Astrocyte (in vitro differentiated cells and primary cell): ENCODE data around the gene LDAH. TPM values are rescaled to one million over a fixed set of nuclear protein-coding genes. Genes with fewer than 3 reads are reported as not detected.

ENCODE experiments used
- DNase-seq: peaks from one replicate; pipeline ENCODE4 v3.0.0-alpha.2; 2010; ENCODE audit warnings: low read depth
- FAIRE-seq: peaks from 2 replicates; lab custom pipeline; 2011; peaks lifted over from hg19 to GRCh38; lab: Jason Lieb, UNC
- H2AFZ ChIP-seq: 2 replicates; pipeline ENCODE4 v1.6.0; 2012; ENCODE audit warnings: low read depth, low read length, inconsistent platforms
- H3K27ac ChIP-seq: 2 replicates; pipeline ENCODE4 v1.5.1; 2011; ENCODE audit warnings: low read depth, low read length, inconsistent platforms
- H3K27me3 ChIP-seq: 2 replicates; pipeline ENCODE4 v1.6.0; 2011; ENCODE audit warnings: low read length, inconsistent platforms; ENCODE audit not compliant: insufficient read depth
- H3K36me3 ChIP-seq: 2 replicates; pipeline ENCODE4 v1.5.1; 2011; ENCODE audit warnings: low read length, inconsistent platforms; ENCODE audit not compliant: insufficient read depth
- H3K4me1 ChIP-seq: 2 replicates; pipeline ENCODE4 v1.5.1; 2011; ENCODE audit warnings: low read length, inconsistent platforms; ENCODE audit not compliant: insufficient read depth
- H3K4me2 ChIP-seq: 2 replicates; pipeline ENCODE4 v1.6.0; 2012; ENCODE audit warnings: low read length, inconsistent platforms
- H3K4me3 ChIP-seq: 2 replicates; pipeline ENCODE4 v1.5.1; 2011; ENCODE audit warnings: low read depth, mild to moderate bottlenecking, low read length, inconsistent platforms; ENCODE audit not compliant: insufficient read depth
- H3K79me2 ChIP-seq: 2 replicates; pipeline ENCODE4 v1.6.0; 2012; ENCODE audit warnings: mild to moderate bottlenecking, low read length, inconsistent platforms; ENCODE audit not compliant: insufficient read depth
- H3K9ac ChIP-seq: 2 replicates; pipeline ENCODE4 v1.6.0; 2012; ENCODE audit warnings: mild to moderate bottlenecking, low read length, inconsistent platforms
- H3K9me3 ChIP-seq: 2 replicates; pipeline ENCODE4 v1.5.1; 2012; ENCODE audit warnings: low read depth, mild to moderate bottlenecking, low read length, inconsistent platforms; ENCODE audit not compliant: insufficient read depth
- H4K20me1 ChIP-seq: 2 replicates; pipeline ENCODE4 v1.6.0; 2012; ENCODE audit warnings: low read length, inconsistent platforms; ENCODE audit not compliant: insufficient read depth
- H3K27ac Mint-ChIP-seq: one replicate; pipeline ENCODE4 v1.8.0; 2021; ENCODE audit warnings: mild to moderate bottlenecking, mixed read lengths; ENCODE audit not compliant: unreplicated experiment
- H3K27me3 Mint-ChIP-seq: one replicate; pipeline ENCODE4 v1.8.0; 2021; ENCODE audit warnings: low read depth, mixed read lengths; ENCODE audit not compliant: unreplicated experiment
- H3K36me3 Mint-ChIP-seq: one replicate; pipeline ENCODE4 v1.8.0; 2021; ENCODE audit warnings: low read depth, mixed read lengths; ENCODE audit not compliant: unreplicated experiment
- H3K4me1 Mint-ChIP-seq: one replicate; pipeline ENCODE4 v1.8.0; 2021; ENCODE audit warnings: low read depth, mixed read lengths; ENCODE audit not compliant: unreplicated experiment
- H3K4me3 Mint-ChIP-seq: one replicate; pipeline ENCODE4 v1.8.0; 2021; ENCODE audit warnings: mild to moderate bottlenecking, moderate library complexity, mixed read lengths; ENCODE audit not compliant: unreplicated experiment
- H3K9me3 Mint-ChIP-seq: one replicate; pipeline ENCODE4 v1.8.0; 2021; ENCODE audit warnings: mild to moderate bottlenecking, mixed read lengths; ENCODE audit not compliant: unreplicated experiment
- CTCF ChIP-seq: IDR thresholded peaks from 2 replicates; pipeline ENCODE4 v1.5.1; 2011; ENCODE audit warnings: low read depth, mild to moderate bottlenecking, inconsistent platforms, low read length, moderate library complexity; ENCODE audit not compliant: insufficient read depth
- EZH2 ChIP-seq: IDR thresholded peaks from 2 replicates; pipeline ENCODE4 v1.6.1; 2012; ENCODE audit warnings: mild to moderate bottlenecking, low read length, inconsistent platforms; ENCODE audit not compliant: insufficient read depth
- total RNA-seq: library from RNA; stranded (reverse); gene quantifications from 2 replicates; pipeline ENCODE4 v1.2.1, GENCODE V29; 2021

The LDAH gene
- total RNA-seq, 1 donor from 2014 or later: 19.3 TPM

- FAIRE-seq: no peak
- H3K27me3 ChIP-seq: no peaks in the 10 kb centered on the region
- H3K36me3 Mint-ChIP-seq: no peaks in the 10 kb centered on the region
- H3K9ac ChIP-seq: no peak overlapping the region
- no peak overlapping the region for H3K4me3 Mint-ChIP-seq
- H2AFZ ChIP-seq: no peak overlapping the region
- peaks cover 3% of the 10 kb centered on the region for H3K9me3 Mint-ChIP-seq
- H3K27ac Mint-ChIP-seq: no peak overlapping the region
- no peaks in the 10 kb centered on the region for H3K9me3 ChIP-seq
- DNase-seq: no peak
- TF ChIP-seq EZH2 (no peak), CTCF (no peak)
- no peaks in the 10 kb centered on the region for H3K4me1 ChIP-seq
- H3K4me3 ChIP-seq: no peak overlapping the region
- peaks cover 42% of the 10 kb centered on the region for H3K27me3 Mint-ChIP-seq
- no peak overlapping the region for H3K27ac ChIP-seq
- no peaks in the 10 kb centered on the region for H3K79me2 ChIP-seq
- H3K4me1 Mint-ChIP-seq: no peaks in the 10 kb centered on the region
- H3K4me2 ChIP-seq: no peak overlapping the region
- H4K20me1 ChIP-seq: no peaks in the 10 kb centered on the region
- no peaks in the 10 kb centered on the region for H3K36me3 ChIP-seq
These were observed 9.7 kb upstream of the LDAH start for GRCh38 chr2:20832606-20833005.

- H3K27me3 Mint-ChIP-seq: peaks cover 35% of the 10 kb centered on the region
These were observed 7.0 kb upstream of the LDAH start for GRCh38 chr2:20829861-20830260.

More at GRCh38 chr2:20829861-20830260, 7.0 kb upstream of the LDAH start:
- H3K27me3 ChIP-seq: no peaks in the 10 kb centered on the region
- no peak overlapping the region for H3K4me2 ChIP-seq
- no peak for DNase-seq
- no peaks in the 10 kb centered on the region for H3K4me1 ChIP-seq
- H3K27ac ChIP-seq: no peak overlapping the region
- H2AFZ ChIP-seq: no peak overlapping the region
- peaks cover 3% of the 10 kb centered on the region for H3K9me3 Mint-ChIP-seq
- no peaks in the 10 kb centered on the region for H3K9me3 ChIP-seq
- no peak overlapping the region for H3K27ac Mint-ChIP-seq
- FAIRE-seq: no peak
- TF ChIP-seq CTCF: no peak
- no peak overlapping the region for H3K4me3 Mint-ChIP-seq
- H3K36me3 Mint-ChIP-seq: no peaks in the 10 kb centered on the region
- H3K9ac ChIP-seq: no peak overlapping the region
- no peak overlapping the region for H3K4me3 ChIP-seq
- no peaks in the 10 kb centered on the region for H3K79me2 ChIP-seq
- no peaks in the 10 kb centered on the region for H3K4me1 Mint-ChIP-seq
- H3K36me3 ChIP-seq: no peaks in the 10 kb centered on the region
- H4K20me1 ChIP-seq: no peaks in the 10 kb centered on the region
